CD1c-positive myeloid dendritic cell (primary cell): ENCODE results near the gene CD300LB.
"Not testable (repeated sequence)": the region's sequence is repeated elsewhere in the genome, so short reads cannot be mapped to it uniquely, and the experiment has no call there.

Experiments used
- DNase-seq: peaks from one replicate; pipeline ENCODE4 v3.0.0-alpha.2; 2016; ENCODE audit errors: extremely low spot score

Gene CD300LB

DNA sequence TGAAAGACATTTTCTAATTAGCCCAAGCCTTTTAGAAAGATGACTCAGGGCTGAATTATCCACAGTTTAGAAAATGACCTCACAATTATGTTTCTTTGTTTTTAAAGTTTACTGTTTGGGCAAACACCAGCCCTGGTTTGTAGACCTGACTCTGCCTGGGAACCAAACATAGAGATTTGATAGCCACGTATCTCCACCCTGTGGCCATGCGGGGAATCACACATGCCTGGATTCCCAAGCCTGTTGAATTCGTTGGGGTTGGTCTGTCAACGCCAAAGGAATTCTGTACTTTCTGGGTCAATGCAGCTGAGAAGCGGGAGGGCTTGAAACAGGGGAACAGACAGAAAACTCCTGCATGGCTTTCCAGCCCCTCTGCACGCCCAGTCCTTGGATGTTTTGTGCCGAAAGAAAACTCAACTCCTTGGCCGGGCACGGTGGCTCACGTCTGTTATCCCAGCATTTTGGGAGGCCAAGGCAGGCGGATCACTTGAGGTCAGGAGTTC is 37.9 kb downstream of the CD300LB start:
- DNase-seq, result peak; percentile 85

DNA sequence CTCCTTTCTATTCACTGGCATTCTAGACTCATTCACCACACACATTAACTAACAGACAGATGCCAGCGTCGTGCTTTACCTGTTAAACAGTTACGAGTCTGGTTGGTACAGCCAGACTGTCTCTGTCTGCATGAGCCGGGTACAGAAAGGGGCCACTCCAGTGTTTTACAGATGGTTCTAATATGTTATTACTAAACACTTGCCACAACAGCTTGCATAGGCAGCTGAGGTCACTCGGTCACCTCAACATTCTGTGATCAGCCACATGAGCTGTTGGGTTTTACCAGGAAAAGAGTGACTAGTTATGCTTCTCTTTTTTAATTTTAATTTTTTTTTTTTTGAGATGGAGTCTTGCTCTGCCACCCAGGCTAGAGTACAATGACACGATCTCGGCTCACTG is 39.6 kb downstream of the CD300LB start:
- DNase-seq, result peak; percentile 83

- no peak for DNase-seq
Observed at GRCh38 chr17:74490716-74491115, 40.6 kb downstream of the CD300LB start.

DNA sequence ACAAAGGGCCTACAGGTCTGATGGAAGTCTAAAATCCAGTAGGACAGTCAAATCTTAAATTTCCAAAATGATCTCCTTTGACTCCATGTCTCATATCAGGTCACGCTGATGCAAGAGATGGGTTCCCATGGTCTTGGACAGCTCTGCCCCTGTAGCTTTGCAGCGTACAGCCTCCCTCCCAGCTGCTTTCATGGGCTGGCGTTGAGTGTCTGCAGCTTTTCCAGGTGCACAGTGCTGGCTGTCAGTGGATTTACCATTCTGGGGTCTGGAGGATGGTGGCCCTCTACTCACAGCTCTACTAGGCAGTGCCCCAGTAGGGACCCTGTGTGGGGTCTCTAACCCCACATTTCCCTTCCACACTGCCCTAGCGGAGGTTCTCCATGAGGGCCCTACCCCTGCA is 43.0 kb downstream of the CD300LB start:
- DNase-seq, result not testable (repeated sequence)

GRCh38 chr17:74485841-74486240 is 45.4 kb downstream of the CD300LB start:
- no peak for DNase-seq

GRCh38 chr17:74485022-74485743 is 46.1 kb downstream of the CD300LB start:
- no peak for DNase-seq

DNA sequence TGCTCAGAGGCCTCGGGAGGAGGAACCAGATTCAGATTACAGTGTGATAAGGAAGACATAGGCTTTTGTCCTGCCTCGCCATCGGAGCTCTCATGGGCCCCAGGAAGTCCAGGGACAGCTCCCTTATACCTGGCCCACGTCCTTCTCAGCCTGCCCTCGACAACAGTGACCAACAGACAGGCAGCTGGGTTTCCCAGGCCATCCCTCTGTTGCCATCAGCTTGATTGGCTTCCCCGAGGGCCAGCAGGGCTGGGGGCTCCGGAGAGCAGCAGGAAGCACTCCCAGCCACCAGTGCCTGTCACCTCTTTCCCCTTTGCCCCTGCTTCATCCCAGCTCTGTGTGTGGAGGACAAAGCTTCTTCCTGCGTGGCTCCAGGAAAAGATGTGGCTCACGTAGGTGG is 47.2 kb downstream of the CD300LB start:
- no peak for DNase-seq

DNA sequence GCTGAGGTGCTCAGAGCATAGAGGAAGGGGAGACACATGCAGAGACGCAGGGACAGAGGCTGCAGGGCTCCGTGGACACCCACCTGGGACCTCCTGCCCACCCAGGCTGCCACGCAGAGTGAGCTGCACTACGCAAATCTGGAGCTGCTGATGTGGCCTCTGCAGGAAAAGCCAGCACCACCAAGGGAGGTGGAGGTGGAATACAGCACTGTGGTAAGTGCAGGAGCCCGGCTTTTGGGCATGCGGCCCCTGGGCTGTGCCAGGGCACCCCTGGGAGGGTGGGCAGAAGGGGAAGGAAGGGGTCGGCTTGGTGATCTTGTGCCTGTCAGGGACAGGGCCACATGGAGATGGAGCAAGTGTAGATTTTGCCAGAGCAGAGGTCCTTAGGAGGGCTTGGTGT is 49.7 kb downstream of the CD300LB start:
- DNase-seq, result no peak

GRCh38 chr17:74480290-74480689 is 51.0 kb downstream of the CD300LB start:
- no peak for DNase-seq

DNA sequence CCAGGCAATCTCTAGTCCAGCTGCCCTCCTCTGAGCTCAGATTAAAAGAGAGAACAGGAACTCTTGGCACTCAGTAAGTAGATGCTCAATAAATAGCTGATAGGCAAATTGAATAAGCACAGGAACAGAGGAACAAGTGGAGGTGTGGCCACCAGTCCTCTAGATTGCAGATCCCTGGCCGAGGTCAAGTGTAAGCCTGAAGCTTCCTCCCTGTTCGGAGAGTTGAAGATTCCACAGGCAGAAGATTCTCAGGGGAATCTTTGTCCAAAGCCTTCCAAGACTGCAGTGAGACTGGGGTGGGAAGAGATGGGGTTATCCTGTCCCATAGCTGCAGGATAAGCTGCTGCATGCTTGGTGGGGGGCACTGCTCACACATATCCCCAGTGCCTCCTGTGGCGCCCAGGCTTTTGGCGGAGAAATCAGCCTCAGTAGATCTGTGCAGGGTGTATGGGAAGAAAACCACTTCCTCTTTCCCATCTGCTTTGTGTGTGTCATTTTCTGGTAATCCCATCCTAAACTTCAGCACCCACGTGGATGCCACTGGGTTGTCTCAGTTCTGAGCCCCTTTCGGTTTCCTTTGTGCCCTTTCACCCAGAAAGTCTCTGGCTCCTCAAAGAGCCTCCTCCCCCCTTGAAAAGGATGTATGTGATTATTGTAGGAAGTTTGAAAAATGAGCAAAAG is 52.7 kb downstream of the CD300LB start:
- DNase-seq, result peak; percentile 89

DNA sequence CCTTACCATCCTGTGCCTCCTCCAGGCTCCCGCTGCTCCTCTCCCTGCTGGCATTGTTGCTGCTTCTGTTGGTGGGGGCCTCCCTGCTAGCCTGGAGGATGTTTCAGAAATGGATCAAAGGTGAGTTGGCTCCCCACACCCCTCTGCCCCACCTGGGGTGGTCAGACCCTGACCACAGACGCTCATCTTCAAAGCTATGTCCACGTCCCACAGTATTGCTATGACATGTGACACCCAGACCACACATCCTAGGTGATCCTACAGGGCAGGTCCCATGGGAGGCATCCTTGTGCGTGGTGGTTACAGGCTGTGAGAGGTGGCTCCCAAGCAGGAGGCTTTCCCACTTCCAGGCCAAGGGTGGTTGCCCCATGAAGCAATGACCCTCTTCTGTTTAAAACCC is 53.9 kb downstream of the CD300LB start:
- no peak for DNase-seq

DNA sequence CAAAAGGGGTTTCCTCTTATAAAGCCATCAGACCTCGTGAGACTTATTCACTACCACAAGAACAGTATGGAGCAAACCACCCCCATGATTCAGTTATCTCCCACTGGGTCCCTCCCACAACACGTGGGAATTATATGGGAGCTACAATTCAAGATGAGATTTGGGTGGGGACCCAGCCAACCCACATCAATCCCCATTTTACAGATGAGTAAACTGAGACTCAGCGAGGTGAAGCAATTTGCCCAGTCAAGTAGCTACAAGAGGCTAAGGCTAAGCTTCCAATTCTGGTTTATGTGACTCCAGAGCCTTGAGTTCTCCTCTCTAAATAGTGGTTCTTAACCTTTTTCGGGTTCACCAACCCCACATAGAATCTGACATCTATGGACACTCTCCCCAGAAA is 56.1 kb downstream of the CD300LB start:
- DNase-seq, result no peak

DNA sequence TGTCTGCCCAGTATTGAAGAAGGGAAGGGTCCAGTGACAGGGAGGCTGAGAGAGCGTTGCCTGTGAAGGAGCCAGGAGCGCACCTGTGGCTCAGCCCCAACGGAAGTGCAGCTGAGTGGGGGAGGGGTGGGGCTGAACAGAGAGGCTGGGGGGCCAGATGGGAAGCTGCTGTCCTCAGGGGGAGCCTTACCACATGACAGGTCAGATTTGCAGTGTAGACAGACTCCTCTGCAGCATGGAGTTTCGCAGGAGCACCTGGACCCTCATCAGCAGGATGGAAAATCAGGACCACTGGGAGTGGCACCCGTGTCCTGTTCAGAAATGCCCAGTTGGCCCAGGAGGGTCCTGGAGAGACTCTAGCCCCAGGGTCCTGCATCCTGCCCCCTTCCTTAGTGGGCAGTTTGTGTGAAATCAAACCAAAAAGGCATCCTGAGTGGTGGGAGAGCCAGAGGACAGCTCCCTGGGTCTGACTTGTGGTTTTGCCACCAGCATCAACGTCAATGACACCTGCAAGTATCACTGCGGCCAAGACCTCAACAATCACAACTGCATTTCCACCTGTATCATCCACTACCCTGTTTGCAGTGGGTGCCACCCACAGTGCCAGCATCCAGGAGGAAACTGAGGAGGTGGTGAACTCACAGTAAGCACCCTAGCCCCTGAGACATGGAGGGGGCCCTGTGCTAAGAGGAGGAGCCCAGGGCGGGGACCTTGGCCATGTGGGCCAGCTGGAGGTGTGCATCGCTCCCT is 57.1 kb downstream of the CD300LB start:
- DNase-seq, result no peak

DNA sequence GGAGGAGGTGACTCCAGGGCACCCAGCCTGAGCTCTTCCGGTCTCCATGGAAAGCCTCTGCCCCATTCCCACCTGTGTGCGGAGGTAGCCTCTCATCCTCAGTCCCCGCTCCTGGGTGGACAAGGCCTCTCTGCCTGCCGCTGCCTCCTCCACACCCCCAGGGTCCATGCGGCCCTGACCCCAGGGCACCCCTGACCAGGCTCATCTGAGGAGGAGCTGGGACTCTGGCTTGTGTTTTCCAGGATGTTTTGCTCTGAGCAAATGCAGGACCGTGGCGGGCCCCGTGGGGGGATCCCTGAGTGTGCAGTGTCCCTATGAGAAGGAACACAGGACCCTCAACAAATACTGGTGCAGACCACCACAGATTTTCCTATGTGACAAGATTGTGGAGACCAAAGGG is 58.0 kb downstream of the CD300LB start:
- DNase-seq, result no peak

- no peak for DNase-seq
Observed at GRCh38 chr17:74472890-74473289, 58.4 kb downstream of the CD300LB start.

- DNase-seq, result no peak
Observed at GRCh38 chr17:74471341-74471740, 59.9 kb downstream of the CD300LB start.
